Skeletal muscle tissue (tissue), 5 donors: ENCODE results near the gene TENM3. TPM values are rescaled to one million over a fixed set of nuclear protein-coding genes. Genes with fewer than 3 reads are reported as not detected.

ENCODE experiments used
- H3K27ac ChIP-seq: one replicate; pipeline ENCODE4 v1.7.0; 2013; ENCODE audit warnings: mild to moderate bottlenecking, low read depth, low read length, inconsistent platforms
- H3K27me3 ChIP-seq, 3 donors: one replicate each; pipeline ENCODE4 v1.7.0; 2013; ENCODE audit warnings: low read length in 3 of 3; ENCODE audit not compliant: control insufficient read depth in 3 of 3, insufficient read depth in 3 of 3
- H3K36me3 ChIP-seq, 3 donors: one replicate each; pipeline ENCODE4 v1.7.0; 2013; ENCODE audit warnings: low read length in 3 of 3; ENCODE audit not compliant: control insufficient read depth in 3 of 3, insufficient read depth in 3 of 3
- H3K4me1 ChIP-seq, 3 donors: one replicate each; pipeline ENCODE4 v1.7.0; 2013; ENCODE audit warnings: low read length in 3 of 3, mild to moderate bottlenecking in 3 of 3; ENCODE audit not compliant: control insufficient read depth in 3 of 3, insufficient read depth in 3 of 3
- H3K4me3 ChIP-seq, 3 donors: one replicate each; pipeline ENCODE4 v1.7.0; 2013; ENCODE audit warnings: low read length in 3 of 3
- H3K9ac ChIP-seq, 3 donors: one replicate each; pipeline ENCODE4 v1.7.0; 2013; ENCODE audit warnings: low read length in 3 of 3, mild to moderate bottlenecking in 3 of 3, moderate library complexity in 2 of 3, low read depth in 1 of 3
- H3K9me3 ChIP-seq, 3 donors: one replicate each; pipeline ENCODE4 v1.7.0; 2013; ENCODE audit warnings: low read length in 3 of 3; ENCODE audit not compliant: control insufficient read depth in 3 of 3
- small RNA-seq: library from RNA; depleted of rRNA; stranded (forward); fragments of <200 nt; gene quantifications from one replicate; pipeline ENCODE3, GENCODE V24; 2014
- total RNA-seq: library from RNA; depleted of rRNA; stranded (reverse); fragments of >200 nt; gene quantifications from one replicate; pipeline ENCODE4 v1.2.3, GENCODE V29; 2014
- donor health status: Osteomylitis.

The TENM3 gene
- total RNA-seq, 1 donor from 2014 or later = 29.7 TPM

DNA sequence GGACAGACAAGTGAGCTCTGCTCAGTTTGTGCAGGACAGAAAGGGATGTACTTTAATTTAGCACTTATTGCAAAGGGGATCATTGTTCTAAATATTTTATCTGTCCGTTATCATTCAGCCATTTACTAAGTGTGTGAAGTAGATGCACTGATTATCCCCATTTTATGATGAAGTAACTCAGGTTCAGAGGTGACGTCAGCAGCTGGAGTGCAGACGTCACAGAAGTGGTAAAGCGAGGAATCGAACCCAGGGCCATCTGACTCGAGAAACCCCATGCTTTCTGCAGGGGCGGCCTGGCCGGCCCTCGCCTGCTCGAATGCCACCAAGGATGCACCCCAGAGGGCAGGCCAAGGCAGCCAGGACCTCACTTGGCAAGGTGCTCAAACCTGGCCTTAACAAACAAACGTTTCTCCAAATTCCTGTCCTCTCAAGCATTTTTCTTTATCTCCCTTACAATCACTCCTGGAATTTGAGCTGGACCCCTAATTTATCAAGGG is 599.0 kb downstream of the TENM3 start:
- no peaks in the 10 kb centered on the region for H3K9me3 ChIP-seq
- H3K27ac ChIP-seq = no peak overlapping the region
- H3K4me3 ChIP-seq = no peak overlapping the region
- no peak overlapping the region for H3K9ac ChIP-seq
- H3K36me3 ChIP-seq = no peaks in the 10 kb centered on the region
- peaks cover 0 to 5% (median 3%) of the 10 kb centered on the region in 3 donors for H3K27me3 ChIP-seq
- H3K4me1 ChIP-seq = no peaks in the 10 kb centered on the region

DNA sequence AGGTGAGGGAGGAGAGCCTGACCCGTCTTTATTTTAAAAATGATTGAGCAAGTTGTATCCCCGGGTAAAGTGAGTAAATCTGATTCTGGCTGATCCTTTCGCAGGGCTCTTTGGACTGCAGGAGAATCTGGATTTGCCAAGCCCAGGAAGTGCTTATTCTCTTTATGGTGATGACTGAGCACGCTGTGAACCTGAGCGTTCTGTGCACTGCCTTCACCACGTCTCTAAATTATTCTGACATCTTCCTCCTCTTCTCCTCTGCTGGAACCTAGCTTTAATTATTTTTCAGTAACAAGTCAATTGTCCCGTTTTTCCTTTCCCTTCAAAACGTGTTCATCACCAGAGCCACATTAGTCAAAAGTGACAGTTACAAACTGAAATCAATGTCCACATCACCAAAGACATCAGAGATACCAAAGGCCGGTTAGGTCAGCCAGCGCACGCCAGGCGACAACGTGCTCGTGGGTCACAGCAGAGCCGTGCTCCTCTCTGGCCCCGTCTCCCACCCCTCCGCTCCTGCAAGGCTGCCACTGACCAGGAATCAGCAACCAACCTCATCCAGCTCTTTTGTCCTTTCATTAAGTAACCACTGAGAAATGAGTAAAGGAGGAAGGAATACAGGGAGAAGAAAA is 599.7 kb downstream of the TENM3 start:
- H3K9ac ChIP-seq = no peak overlapping the region
- H3K36me3 ChIP-seq = no peaks in the 10 kb centered on the region
- no peaks in the 10 kb centered on the region for H3K4me1 ChIP-seq
- no peak overlapping the region for H3K4me3 ChIP-seq
- peaks cover 0 to 3% (median under 1%) of the 10 kb centered on the region in 3 donors for H3K27me3 ChIP-seq
- no peak overlapping the region for H3K27ac ChIP-seq
- H3K9me3 ChIP-seq = no peaks in the 10 kb centered on the region

GRCh38 chr4:182843808-182844325 is 600.7 kb downstream of the TENM3 start:
- Histone ChIP-seq H3K4me3 (no peak overlapping the region), H3K27me3 (peaks cover 0 to 3% (median 0%) of the 10 kb centered on the region in 3 donors), H3K36me3 (no peaks in the 10 kb centered on the region), H3K9ac (no peak overlapping the region), H3K9me3 (no peaks in the 10 kb centered on the region), H3K27ac (no peak overlapping the region), H3K4me1 (no peaks in the 10 kb centered on the region)

DNA sequence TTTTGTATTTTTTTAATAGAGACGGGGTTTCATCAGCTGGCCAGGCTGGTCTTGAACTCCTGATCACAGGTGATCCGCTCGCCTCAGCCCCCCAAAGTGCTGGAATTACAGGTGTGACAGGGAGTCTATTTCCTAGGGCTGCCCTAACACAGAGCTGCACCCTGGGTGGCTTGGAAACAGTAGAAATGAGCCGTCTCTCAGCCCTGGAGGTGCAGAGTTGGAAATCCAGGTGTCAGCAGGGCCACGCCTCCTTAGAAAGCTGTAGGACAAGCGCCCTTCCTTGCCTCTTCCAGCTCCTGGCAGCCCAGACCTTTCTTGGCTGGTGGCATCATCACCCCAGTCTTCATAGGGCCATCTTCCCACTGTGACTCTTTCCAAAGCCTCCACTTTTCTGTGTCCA is 602.4 kb downstream of the TENM3 start:
- Histone ChIP-seq H3K9ac (no peak overlapping the region), H3K27me3 (peaks cover 0 to 3% (median 0%) of the 10 kb centered on the region in 3 donors), H3K27ac (no peak overlapping the region), H3K4me3 (no peak overlapping the region), H3K4me1 (no peaks in the 10 kb centered on the region), H3K36me3 (no peaks in the 10 kb centered on the region), H3K9me3 (no peaks in the 10 kb centered on the region)

- Histone ChIP-seq H3K27ac (no peak overlapping the region), H3K9ac (no peak overlapping the region), H3K4me3 (no peak overlapping the region), H3K9me3 (no peaks in the 10 kb centered on the region), H3K4me1 (no peaks in the 10 kb centered on the region), H3K27me3 (peaks cover 0 to 3% (median 0%) of the 10 kb centered on the region in 3 donors), H3K36me3 (no peaks in the 10 kb centered on the region)
These were observed 602.8 kb downstream of the TENM3 start for GRCh38 chr4:182846036-182846435.

DNA sequence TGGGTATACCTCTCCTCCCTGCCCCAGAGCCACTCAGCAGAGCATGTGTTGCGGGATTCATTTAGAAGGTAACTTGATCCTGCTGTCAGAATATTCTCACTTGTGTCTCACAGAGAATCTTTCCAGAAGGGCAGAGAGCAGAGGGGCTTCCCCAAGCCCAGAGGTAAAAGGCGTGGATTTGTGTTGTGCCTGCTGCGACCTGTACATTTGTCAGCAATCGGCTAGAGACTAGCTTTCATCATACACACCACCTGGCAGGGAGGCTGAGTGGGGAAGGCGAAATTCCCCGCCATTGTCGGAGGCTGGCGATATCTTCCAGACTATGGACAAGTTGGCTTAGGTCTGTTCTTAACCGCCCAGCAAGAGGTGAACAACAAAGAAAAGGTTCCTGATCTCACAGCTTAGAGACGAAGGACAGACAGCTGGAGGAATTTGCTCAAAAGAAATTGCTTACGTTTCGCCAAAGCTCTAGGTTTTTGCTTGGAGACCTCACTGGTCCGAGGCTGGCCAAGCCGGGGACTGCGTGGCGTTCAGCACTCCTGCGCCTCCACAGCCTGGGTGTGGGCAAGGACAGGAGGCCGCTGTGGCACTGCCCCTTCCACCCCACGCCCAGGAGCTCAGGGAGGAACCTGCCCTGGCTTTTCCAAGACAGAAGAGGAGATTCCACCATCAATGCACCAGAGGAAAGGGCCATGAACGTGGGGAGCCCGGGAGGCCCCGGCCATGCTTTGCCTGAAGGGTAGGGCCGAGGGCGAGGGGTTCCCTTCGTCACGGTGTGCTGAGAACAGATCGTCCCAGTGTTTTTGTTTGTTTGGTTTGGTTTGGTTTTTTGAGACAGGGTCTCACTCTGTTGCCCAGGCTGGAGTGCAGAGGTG is 604.6 kb downstream of the TENM3 start:
- peaks cover 0 to 3% (median 0%) of the 10 kb centered on the region in 3 donors for H3K27me3 ChIP-seq
- H3K4me3 ChIP-seq = no peak overlapping the region
- H3K9me3 ChIP-seq = no peaks in the 10 kb centered on the region
- no peaks in the 10 kb centered on the region for H3K4me1 ChIP-seq
- H3K9ac ChIP-seq = no peak overlapping the region
- H3K36me3 ChIP-seq = no peaks in the 10 kb centered on the region
- H3K27ac ChIP-seq = no peak overlapping the region

GRCh38 chr4:182848685-182849084 is 605.5 kb downstream of the TENM3 start:
- Histone ChIP-seq H3K4me1 (no peaks in the 10 kb centered on the region), H3K9ac (no peak overlapping the region), H3K27ac (no peak overlapping the region), H3K4me3 (no peak overlapping the region), H3K9me3 (peaks cover 0 to 1% (median 0%) of the 10 kb centered on the region in 3 donors), H3K27me3 (peaks cover 0 to 3% (median 0%) of the 10 kb centered on the region in 3 donors), H3K36me3 (no peaks in the 10 kb centered on the region)

Small RNA genes within 50 kb of the gene (small RNA-seq; reads per million reads assigned to genes)
- not detected for gene RN7SKP67
- gene RNU2-34P = 0.07 reads per million
